Stimulated activated CD4-positive, alpha-beta T cell treated with anti-CD3 and anti-CD28 coated beads, Interleukin-15, amount 100 ng/mL, for 1 hour (primary cell): ENCODE data around the gene MADCAM1.
"Not testable (repeated sequence)": the region's sequence is repeated elsewhere in the genome, so short reads cannot be mapped to it uniquely, and the experiment has no call there.

Experiments used
- DNase-seq, 2 donors: peaks; one replicate each; pipeline ENCODE4 v3.0.0-alpha.2; 2020; ENCODE audit warnings: low read depth in 1 of 2, low spot score in 1 of 2

The MADCAM1 gene

DNA sequence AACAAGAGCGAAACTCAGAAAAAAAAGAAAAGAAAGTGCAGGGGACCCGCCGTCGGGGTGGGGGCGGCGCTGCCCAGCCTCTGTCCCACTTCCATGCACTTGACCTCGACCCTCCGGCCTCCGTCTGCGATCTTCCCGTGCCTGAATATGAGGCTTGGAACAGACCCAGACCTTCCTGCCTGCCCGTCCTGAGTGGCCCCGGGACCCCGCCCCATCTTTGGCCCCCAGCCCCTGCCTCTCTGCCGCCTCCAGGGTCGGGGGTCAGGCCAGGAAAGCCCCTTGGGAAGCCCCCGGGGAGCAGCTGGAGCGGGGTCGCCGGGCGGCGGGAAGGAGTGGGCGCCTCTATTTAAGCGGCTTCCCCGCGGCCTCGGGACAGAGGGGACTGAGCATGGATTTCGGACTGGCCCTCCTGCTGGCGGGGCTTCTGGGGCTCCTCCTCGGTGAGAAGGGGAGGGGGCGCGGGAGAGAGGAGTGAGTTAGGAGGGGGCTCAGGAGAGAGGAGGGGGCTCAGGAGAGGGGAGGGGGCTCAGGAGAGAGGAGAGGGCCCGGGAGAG is at the start of gene MADCAM1:
TSS of gene MADCAM1 (plus strand) at position 375 of the 554 bp plus-strand sequence. CDS start at position 389, 14 bp downstream.
- no peak for DNase-seq

DNA sequence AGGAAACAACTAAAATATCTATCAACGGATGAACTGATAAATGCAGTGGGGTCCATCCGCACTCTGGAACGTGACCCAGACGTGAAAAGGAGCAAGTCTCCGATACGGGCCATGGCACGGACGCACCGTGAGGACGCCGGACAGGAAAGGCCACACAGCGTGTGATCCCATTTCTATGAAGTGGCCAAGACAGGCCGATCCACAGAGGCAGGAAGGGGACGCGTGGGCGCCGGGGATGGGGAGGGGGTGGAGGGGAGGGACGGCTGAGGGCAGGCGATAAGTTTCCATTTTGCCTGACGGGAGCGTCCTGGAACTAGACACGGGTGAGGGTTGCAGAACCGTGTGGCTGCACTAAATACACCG is 49.2 kb upstream of the MADCAM1 start:
- DNase-seq, result no peak

DNA sequence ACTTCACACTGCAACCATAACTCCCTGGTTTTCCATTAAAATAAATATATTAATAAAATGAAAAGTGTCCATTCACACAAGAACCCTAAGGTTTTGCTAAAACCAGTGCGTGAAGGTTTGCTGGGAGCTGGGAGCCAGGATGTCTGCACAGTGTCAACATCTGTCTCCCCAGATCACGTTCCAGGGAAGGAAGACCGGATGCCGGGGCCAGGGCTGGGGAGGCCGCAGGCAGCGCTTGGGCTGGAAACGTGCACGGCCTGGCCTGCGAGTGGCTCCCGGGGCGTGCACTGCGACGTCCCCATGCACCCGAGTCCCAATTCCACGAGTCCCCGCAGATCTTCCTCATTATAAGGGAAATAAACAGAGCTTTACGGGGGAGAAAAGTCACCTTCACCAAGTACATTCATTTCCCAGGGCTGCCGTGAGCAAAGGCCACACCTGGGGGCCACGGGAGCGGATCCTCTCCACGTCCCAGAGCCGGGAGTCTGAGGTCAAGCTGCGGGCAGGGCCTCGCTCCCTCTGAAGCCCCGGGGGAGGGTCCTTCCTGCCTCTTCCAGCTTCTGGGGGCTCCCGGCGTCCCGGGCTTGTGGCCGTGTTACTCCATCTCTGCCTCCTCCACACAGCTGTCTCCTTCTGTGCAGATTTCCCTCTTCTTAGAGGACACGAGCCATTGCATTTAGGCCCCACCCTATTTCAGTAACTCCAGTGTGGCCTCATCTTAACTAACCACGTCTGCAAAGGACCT is 48.3 kb upstream of the MADCAM1 start:
- no peak for DNase-seq

DNA sequence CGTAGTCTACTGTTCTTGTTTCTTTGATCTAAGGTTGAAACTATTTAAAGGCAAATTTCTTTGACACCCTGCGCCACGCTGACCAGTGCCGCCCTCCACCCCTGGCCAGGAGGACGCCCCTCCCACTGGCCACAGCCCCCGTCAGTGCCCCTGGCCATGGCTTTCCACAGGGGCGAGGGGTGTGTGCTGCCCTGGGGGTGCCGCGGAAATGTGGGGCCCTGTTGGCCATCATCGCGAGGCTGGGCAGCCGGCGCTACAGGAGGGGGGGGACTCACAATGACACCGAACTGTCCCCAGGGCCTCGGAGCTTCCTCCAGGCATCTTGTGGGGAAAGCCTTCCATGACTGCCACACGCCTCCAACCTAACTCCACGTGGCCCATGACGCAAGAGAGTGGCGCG is 46.4 kb upstream of the MADCAM1 start:
- DNase-seq, result no peak

DNA sequence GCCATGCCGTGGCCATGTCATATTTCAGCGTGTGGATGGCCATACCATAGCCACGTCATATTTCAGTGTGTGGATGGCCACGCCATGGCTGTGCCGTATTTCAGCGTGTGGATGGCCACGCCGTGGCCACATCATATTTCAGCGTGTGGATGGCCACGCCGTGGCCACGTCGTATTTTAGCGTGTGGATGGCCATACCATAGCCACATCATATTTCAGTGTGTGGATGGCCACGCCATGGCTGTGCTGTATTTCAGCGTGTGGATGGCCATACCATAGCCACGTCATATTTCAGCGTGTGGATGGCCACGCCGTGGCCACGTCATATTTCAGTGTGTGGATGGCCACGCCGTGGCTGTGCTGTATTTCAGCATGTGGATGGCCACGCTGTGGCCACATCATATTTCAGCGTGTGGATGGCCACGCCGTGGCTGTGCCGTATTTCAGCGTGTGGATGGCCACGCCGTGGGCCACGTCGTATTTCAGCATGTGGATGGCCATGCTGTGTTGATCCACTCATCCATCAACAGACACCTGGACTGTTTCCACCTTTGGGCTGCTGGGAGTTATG is 45.3 kb upstream of the MADCAM1 start:
- not testable (repeated sequence) for DNase-seq

DNA sequence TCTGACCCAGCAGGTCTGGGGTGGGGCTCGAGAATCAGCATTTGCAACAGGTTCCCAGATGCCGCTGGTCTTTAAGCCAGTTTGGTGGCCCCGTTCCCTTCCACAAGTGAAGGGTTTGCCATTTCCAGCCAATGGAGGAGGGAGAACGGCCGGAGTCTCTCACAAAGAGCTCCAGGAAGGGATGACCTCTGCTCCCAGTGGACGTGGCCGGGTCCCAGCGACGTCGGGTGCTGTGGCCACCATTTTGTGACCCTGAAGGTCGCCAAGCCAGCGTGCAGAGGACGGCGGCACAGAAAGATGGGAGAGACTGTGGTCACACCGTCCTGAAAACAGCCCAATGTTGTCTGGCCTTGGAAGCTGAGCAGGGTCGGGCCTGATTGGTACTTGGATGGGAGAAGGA is 43.5 kb upstream of the MADCAM1 start:
- DNase-seq, result no peak

DNA sequence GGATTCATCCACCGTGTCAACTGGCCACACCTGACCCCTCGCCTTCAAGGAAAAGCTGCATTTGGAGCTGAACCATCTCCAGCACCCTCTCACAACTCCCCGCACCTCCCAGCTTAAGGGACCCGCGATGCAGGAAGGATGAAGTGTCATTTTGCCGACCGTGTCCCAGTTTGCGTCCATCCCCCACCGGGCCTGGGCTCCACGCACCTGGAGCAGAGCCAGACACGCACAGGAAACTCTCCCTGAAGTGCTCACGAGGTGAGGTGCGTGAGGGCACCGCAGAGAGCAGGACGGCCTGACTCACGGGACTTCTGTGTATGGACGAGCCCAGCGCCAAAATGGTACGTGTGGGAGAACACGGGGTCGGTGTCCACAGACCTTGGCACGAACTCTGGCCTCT is 42.7 kb upstream of the MADCAM1 start:
- no peak for DNase-seq

DNA sequence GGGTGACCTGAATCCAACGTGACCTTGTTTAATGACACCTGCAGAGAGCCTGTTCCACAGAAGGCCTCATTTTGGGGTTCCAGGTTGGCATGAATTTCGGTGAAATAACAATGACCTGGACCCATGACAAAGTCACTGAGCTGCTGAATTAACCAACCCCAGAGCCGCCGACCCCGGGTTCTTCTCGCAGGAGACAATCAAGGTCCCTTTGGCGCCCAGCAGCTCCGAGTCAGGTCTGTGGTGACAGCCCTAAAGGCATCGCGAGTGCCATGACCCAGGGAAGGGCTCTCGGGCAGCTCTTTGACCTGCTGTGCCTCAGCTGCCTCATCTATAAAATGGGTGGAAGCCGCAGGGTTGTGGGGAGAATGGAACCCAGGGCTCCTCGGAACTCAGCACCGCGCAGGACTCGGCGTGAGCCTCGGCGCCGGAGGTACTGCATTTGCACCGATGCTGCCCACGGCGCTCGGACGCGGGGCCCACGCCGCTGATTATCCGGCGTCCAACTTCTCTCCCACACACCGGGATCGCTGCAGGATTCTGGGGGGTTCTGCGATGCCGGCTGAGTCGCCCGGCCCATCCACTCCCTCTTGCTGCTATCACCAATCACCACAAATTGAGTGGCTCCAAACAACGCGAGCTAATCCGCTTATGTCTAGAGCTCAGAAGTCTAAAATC is 41.1 kb upstream of the MADCAM1 start:
- DNase-seq, result no peak

DNA sequence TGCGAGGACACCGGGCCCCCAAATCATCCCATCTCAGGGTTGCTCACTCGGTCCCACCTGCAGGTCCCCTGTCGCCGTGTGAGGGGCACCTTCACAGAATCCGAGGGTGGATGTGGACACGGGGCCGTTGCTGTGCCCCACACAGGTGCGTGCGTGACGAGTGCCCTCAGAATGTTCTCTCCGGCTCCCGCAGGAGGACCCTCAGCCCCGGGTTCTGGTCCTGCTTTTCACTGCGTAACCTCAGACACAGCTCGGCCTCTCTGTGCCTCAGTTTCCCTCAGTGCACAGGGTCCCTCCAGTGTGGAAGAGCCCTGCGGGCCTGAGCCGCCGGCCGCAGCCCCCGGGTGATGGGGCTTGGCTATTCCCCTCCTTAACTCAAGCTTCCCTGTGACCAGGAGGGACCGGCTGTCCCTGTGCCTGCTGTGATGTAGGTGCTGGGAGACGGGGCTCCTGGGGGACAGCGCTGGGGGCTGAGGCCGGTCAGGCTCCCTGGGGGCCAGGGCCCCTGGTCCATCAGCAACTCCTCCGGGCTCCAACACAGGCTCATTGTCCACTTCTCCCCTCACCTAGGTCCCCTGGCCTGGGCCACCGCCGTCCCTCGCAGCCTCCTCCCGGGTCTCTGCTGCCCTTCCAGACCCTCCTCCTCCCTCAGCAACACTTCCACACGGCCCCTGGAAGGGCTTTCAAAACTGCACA is 40.3 kb upstream of the MADCAM1 start:
- no peak for DNase-seq

DNA sequence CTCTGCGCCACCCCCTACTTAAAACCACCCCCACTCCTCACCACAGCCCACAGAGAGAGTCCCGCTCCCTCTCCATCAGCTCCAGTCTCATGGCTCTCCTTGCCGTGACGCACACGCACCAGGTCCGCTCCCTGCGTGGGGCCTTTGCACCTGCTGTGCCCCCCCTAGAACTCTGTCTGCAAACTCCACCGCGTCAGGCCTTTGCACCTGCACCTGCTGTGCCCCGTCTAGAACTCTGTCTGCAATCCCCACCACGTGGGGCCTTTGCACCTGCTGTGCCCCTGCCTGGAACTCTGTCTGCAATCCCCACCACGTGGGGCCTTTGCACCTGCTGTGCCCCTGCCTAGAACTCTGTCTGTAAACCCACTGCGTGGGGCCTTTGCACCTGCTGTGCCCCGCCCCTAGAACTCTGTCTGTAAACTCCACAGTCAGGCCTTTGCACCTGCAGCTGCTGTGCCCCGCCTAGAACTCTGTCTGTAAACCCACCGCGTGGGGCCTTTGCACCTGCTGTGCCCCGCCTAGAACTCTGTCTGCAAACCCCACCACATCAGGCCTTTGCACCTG is 39.7 kb upstream of the MADCAM1 start:
- DNase-seq, result no peak

DNA sequence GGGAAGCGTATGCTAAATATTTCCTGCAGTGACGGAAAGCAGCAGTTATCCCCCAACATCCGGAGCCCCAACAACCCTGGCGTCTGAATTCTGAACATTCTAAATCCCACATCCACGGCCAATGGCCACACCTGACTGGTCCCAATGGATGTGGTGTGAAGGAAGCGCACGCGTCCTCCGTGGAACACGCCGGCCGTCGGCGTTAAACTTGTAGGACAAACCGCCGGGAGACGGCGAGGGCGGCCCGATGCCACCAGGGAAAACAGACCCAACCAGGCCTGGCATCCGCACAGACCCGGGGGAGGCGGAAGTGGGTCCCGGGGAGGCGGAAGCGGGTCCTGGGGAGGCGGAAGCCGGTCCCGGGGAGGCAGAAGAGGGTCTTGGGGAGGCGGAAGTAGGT is 38.6 kb upstream of the MADCAM1 start:
- DNase-seq, result no peak

DNA sequence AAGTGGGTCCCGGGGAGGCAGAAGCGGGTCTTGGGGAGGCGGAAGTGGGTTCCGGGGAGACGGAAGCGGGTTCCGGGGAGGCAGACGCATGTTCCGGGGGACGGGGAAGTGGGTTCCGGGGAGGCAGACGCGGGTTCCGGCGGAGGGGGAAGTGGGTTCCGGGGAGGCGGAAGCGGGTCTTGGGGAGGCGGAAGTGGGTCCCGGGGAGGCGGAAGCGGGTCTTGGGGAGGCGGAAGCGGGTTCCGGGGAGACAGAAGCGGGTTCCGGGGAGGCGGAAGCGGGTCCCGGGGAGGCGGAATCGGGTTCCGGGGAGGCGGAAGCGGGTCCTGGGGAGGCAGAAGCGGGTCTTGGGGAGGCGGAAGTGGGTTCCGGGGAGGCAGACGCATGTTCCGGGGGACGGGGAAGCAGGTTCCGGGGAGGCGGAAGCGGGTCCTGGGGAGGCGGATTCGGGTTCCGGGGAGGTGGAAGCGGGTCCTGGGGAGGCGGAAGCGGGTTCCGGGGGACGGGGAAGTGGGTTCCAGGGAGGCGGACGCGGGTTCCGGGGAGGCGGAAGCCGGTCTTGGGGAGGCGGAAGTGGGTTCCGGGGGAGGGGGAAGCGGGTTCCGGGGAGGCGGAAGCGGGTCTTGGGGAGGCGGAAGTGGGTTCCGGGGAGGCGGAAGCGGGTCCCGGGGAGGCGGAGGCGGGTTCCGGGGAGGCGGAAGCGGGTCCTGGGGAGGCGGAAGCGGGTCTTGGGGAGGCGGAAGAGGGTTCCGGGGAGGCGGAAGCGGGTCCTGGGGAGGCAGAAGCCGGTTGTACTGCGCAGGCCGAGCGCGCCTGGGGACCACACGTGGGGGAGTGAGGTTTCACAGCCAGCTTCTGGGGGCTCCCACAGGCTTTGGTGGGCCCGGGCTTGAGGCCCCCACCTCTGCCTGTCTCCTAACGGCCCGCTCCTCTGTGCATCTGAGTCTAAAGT is 37.9 kb upstream of the MADCAM1 start:
- no peak for DNase-seq

DNA sequence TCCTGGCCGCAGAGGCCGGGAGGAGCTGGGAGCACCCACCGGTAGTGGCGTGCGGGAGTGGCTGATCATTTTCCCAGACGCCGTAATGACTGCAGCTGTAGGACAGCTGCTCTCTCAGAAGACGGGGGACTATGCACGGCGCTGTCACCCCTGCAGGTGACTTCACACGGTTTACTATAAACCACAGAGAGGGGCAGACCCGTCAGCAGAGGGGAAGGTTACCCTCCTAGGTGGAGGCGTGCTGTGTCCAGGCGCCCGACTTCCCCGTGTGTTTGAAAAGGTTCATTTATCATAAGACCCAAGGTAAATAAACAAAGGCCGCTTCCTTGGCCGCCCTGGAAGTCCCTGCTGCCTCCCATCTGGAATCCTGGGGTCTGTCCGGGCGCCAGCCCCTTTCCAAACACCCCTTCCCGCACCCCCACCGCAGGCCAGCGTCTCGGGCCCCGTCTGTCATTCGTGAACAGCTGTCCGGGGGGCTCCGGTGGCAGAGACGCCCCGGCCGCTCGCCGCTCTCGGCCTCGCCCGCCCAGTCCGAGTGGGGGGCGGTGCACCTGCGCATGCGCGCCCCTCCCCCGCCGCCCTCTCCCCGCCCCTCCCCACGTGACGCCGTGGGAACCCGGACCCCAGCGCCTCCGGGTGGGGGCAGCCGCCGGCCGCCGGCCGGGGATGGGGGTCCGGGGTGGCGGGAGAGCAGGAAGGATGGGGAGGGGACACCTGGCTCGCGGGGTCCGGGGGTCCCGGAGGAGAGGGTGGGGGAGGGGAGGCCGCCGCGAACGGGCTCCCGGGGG is 36.4 kb upstream of the MADCAM1 start:
- no peak for DNase-seq

DNA sequence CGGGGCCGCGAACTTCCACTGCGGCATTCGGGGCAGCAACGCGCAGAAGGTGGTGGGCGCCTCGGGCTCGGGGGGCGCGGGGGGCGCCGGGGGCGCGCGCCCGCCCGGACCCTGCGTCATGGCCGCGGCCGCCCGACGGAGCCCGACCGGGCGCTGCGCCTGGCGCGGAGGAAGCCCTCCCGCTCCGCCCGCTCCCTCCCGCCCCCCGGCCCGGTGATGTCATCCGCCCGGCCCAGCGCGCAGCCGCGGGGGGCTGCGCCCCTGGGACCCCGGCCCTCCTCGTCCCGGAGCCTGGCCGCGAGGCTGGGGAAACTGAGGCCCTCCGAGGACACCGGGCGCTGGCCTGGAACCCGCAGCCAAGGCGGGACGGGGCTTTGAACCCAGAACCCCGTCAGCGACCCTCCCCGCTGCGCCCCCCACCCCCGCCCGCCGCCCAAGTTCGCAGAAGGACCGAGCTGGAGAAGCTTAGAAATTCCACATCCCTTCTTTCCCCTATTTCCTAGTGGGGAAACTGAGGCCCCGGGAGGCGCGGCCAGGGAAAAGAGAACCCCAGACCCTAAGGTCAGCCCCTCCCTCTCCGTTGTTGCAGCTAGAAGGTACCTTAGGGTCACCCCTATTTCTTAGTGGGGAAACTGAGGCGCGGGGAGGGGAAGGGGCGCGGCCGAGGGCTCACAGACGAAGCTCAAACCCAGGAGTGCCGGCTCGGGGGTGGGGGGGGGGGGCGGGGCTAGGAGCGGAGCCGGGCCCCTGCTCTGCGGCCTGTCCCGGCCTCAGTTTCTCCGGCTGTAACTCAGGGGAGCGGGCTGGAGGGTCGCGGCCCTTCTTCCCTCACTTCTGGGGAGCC is 35.2 kb upstream of the MADCAM1 start, which contains the start of gene SHC2:
TSS of gene SHC2 (minus strand) at position 157 of the 844 bp plus-strand sequence. CDS start at position 120, 37 bp downstream.
- DNase-seq, result no peak

DNA sequence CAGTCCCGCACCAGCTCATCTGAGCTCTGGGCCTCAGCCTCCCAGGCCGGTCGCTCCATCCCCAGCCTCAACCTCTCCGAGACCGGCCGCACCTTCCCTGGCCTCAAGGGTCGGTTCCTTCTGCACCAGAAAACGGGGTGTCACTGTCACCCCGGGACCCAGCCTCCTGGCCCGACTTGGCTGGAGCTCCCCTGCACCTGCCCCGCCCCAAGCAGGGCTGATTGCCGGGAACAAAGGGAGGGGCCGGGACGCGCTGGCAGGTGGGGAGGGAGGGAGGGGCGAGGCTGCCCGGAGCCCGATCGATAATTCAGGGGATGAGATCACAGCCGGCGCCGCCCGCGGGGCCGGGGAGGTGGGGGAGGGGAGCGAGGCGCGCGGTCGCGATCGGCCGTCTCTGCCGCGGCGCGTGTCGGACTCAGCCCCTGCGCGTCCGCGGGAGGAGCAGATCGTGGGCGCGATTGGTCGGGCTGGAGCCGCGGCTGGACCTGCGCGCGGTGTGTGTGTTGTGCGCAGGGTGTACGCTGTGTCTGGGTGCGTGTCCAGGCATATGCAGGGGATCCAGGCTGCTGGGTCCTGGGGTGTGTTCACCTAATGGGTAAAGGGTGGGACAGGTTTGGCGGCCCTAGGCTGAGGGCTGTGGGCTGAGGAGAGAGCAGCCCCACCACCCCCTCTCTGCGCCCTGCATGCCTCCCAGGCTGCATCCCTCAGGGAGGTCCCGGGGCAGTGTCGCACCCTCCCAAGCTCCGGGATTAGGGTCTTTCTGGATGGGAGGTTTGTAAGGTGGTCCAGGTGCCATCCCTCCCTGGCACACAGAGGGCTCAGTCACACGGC is 34.4 kb upstream of the MADCAM1 start:
- DNase-seq, result no peak

DNA sequence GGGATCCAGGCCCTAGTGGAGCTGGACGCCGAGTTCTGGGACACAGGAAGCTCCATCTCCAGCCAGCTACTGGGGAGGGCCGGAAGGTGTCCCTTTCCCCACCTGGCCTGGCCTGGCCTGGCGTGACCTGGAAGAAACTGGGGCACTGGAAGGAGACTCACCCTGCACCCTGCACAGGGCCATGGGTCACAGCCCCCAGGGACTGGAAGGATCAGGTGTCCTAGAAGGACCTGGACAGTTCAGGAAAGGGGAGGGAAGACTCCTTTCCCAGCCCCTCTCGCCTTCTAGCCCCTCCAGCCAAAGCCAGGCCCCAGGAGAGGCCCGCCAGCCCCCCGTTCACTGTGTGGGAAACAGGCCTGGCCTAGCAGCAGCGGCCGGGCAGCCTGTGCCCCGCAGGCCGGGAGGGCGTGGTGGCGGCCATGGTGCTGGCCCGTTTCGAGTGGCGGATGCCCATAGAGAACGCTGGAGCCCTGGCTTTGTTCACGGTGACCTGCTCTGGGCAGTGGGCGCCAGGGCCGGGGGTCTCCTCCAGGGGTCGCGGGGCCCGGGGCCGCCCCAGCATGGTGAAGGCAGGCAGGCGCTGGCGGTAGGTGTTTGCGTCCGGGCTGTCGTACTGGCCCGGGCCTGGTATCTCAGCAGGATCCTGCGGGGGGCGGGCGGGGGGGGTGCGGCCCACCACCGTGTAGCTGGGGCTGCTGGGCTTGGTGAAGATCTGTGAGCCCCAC is 32.6 kb upstream of the MADCAM1 start:
- DNase-seq, result no peak

DNA sequence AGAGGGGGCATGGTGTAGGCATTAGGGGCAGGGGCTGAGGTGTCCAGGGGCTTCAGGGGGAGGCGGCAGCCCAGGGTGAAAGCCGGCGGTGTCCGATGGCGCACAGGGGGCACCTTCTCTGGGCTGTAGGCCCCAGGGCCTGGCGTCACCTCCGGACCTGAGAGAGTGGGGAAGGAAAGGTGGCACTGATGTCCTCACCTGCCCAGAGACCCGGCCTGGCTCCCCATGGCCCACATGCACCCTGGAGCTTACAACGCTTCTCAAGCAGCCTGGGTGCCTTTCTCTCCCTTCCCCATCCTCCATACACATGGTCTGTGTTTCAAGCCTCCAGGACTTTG is 32.1 kb upstream of the MADCAM1 start:
- DNase-seq, result no peak
